ENCODE data around the gene TEX11. TPM values are rescaled to one million over a fixed set of nuclear protein-coding genes. Genes with fewer than 3 reads are reported as not detected.
A peak's percentile ranks its signal among the peaks of the same experiment; 100 is the strongest.
"Not testable (repeated sequence)": the region's sequence is repeated elsewhere in the genome, so short reads cannot be mapped to it uniquely, and the experiment has no call there.

Gene TEX11
- total RNA-seq, 1 donor from 2014 or later, result not detected

GRCh38 chrX:70515270-70515669 lies 393.2 kb downstream of the TEX11 start:
- not testable (repeated sequence) for H3K36me3 ChIP-seq (ENCODE audit: insufficient read depth, low read length); H3K27me3 ChIP-seq (ENCODE audit: insufficient read depth, low read length); DNase-seq (ENCODE audit: low read depth); H3K4me1 Mint-ChIP-seq (ENCODE audit: low read depth, unreplicated experiment); H3K36me3 Mint-ChIP-seq (ENCODE audit: low read depth, unreplicated experiment); H3K4me3 ChIP-seq (ENCODE audit: insufficient read depth, low read depth, low read length); H3K4me2 ChIP-seq (ENCODE audit: low read length); H3K4me1 ChIP-seq (ENCODE audit: insufficient read depth, low read length); H3K9me3 ChIP-seq (ENCODE audit: insufficient read depth, low read depth, low read length); H2AFZ ChIP-seq (ENCODE audit: low read depth, low read length); FAIRE-seq; H3K27me3 Mint-ChIP-seq (ENCODE audit: low read depth, unreplicated experiment); H3K27ac ChIP-seq (ENCODE audit: low read depth, low read length); H3K9me3 Mint-ChIP-seq (ENCODE audit: unreplicated experiment); H4K20me1 ChIP-seq (ENCODE audit: insufficient read depth, low read length); H3K79me2 ChIP-seq (ENCODE audit: insufficient read depth, low read length); H3K4me3 Mint-ChIP-seq (ENCODE audit: unreplicated experiment); H3K27ac Mint-ChIP-seq (ENCODE audit: unreplicated experiment); H3K9ac ChIP-seq (ENCODE audit: low read length)

DNA sequence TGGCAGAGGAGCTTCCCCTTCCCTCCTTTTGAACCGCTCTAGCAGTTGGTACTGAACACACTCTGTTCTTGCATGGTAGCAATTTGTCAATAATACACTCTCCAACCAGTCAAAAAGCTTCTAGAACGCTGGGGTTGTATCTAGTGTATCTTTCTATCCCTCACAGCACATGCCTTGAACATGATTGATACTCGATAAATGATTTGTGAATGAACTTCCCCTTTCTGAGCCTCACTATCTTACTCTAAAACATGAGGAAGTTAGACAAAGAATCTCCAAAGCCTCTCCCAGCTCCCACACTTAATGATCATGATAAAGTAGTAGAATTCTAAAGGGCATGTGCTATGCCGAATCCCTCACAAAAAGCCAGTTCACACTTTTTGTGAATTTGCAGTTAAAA lies 399.4 kb downstream of the TEX11 start:
- Mint-ChIP-seq H3K4me3 (ENCODE audit: unreplicated experiment) (no peak overlapping the region), H3K9me3 (ENCODE audit: unreplicated experiment) (no peaks in the 10 kb centered on the region), H3K36me3 (ENCODE audit: low read depth, unreplicated experiment) (no peaks in the 10 kb centered on the region), H3K27ac (ENCODE audit: unreplicated experiment) (no peak overlapping the region), H3K4me1 (ENCODE audit: low read depth, unreplicated experiment) (peaks cover 10% of the 10 kb centered on the region), H3K27me3 (ENCODE audit: low read depth, unreplicated experiment) (no peaks in the 10 kb centered on the region)
- Histone ChIP-seq H3K79me2 (ENCODE audit: insufficient read depth, low read length) (no peaks in the 10 kb centered on the region), H2AFZ (ENCODE audit: low read depth, low read length) (no peak overlapping the region), H3K4me3 (ENCODE audit: insufficient read depth, low read depth, low read length) (no peak overlapping the region), H3K27me3 (ENCODE audit: insufficient read depth, low read length) (no peaks in the 10 kb centered on the region), H3K27ac (ENCODE audit: low read depth, low read length) (no peak overlapping the region), H3K36me3 (ENCODE audit: insufficient read depth, low read length) (no peaks in the 10 kb centered on the region), H4K20me1 (ENCODE audit: insufficient read depth, low read length) (no peaks in the 10 kb centered on the region), H3K4me1 (ENCODE audit: insufficient read depth, low read length) (peaks cover 9% of the 10 kb centered on the region), H3K4me2 (ENCODE audit: low read length) (peak overlapping the region; percentile 48), H3K9ac (ENCODE audit: low read length) (no peak overlapping the region), H3K9me3 (ENCODE audit: insufficient read depth, low read depth, low read length) (no peaks in the 10 kb centered on the region)
- DNase-seq (ENCODE audit: low read depth) (no peak), FAIRE-seq (peak; percentile 23)
- no peak for TF ChIP-seq EZH2 (IDR thresholded peaks at IDR 0.05; ENCODE audit: insufficient read depth, low read length)
- TF ChIP-seq, protein P1, sequence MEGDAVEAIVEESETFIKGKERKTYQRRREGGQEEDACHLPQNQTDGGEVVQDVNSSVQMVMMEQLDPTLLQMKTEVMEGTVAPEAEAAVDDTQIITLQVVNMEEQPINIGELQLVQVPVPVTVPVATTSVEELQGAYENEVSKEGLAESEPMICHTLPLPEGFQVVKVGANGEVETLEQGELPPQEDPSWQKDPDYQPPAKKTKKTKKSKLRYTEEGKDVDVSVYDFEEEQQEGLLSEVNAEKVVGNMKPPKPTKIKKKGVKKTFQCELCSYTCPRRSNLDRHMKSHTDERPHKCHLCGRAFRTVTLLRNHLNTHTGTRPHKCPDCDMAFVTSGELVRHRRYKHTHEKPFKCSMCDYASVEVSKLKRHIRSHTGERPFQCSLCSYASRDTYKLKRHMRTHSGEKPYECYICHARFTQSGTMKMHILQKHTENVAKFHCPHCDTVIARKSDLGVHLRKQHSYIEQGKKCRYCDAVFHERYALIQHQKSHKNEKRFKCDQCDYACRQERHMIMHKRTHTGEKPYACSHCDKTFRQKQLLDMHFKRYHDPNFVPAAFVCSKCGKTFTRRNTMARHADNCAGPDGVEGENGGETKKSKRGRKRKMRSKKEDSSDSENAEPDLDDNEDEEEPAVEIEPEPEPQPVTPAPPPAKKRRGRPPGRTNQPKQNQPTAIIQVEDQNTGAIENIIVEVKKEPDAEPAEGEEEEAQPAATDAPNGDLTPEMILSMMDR (IDR thresholded peaks at IDR 0.05; ENCODE audit: insufficient read depth, low read depth, low read length), result no peak

DNA sequence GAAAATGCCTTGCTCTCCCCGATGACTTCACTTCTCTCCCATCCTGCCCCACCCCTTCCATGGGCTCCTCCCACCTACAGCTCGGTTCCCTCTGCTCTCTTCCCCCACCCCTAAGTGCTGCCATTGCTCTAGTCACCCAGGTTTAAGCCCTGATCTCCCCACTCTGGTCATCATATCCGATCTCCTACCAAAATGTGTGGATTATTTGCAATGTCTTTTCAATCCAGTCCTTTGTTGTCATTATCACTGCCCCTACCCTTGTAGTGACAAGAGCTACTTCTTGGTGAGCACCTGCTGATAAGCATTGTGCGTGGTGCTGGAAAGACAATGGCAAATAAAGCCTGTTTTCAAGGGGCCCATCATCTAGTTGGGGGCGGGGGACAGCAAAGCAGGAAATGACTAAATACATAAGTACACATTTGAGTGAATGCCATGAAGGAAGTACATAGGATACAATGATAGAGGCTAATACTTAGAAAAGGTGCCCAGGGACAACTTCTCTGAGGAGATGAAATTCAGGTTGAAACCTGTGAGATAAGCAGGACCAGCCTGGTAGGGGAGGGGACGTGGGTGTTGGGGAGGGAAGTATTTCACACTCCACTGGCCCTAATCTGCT lies 400.1 kb downstream of the TEX11 start:
- Histone ChIP-seq H3K4me1 (ENCODE audit: insufficient read depth, low read length) (peaks cover 9% of the 10 kb centered on the region), H3K27me3 (ENCODE audit: insufficient read depth, low read length) (no peaks in the 10 kb centered on the region), H3K9me3 (ENCODE audit: insufficient read depth, low read depth, low read length) (no peaks in the 10 kb centered on the region), H2AFZ (ENCODE audit: low read depth, low read length) (peak overlapping the region; percentile 56), H3K36me3 (ENCODE audit: insufficient read depth, low read length) (no peaks in the 10 kb centered on the region), H3K27ac (ENCODE audit: low read depth, low read length) (no peak overlapping the region), H3K9ac (ENCODE audit: low read length) (no peak overlapping the region), H4K20me1 (ENCODE audit: insufficient read depth, low read length) (no peaks in the 10 kb centered on the region), H3K79me2 (ENCODE audit: insufficient read depth, low read length) (no peaks in the 10 kb centered on the region), H3K4me2 (ENCODE audit: low read length) (peak overlapping the region; percentile 48), H3K4me3 (ENCODE audit: insufficient read depth, low read depth, low read length) (no peak overlapping the region)
- no peaks in the 10 kb centered on the region for H3K9me3 Mint-ChIP-seq (ENCODE audit: unreplicated experiment)
- H3K4me3 Mint-ChIP-seq (ENCODE audit: unreplicated experiment), result no peak overlapping the region
- H3K27ac Mint-ChIP-seq (ENCODE audit: unreplicated experiment), result no peak overlapping the region
- DNase-seq (ENCODE audit: low read depth) (no peak), FAIRE-seq (peak; percentile 85)
- no peak for TF ChIP-seq EZH2 (IDR thresholded peaks at IDR 0.05; ENCODE audit: insufficient read depth, low read length)
- H3K4me1 Mint-ChIP-seq (ENCODE audit: low read depth, unreplicated experiment), result peaks cover 10% of the 10 kb centered on the region
- no peaks in the 10 kb centered on the region for H3K36me3 Mint-ChIP-seq (ENCODE audit: low read depth, unreplicated experiment)
- no peaks in the 10 kb centered on the region for H3K27me3 Mint-ChIP-seq (ENCODE audit: low read depth, unreplicated experiment)

Measured in astrocyte (in vitro differentiated cells and primary cell).